GM12801 (cell line): Measurements from ENCODE around the gene FBXL15.

Experiments used
- TF ChIP-seq, protein P1 (sequence below): IDR thresholded peaks from one replicate; pipeline ENCODE4 v1.5.1; 2011; ENCODE audit warnings: control low read depth; ENCODE audit not compliant: insufficient read length; ENCODE audit errors: extremely low read depth

The FBXL15 gene

DNA sequence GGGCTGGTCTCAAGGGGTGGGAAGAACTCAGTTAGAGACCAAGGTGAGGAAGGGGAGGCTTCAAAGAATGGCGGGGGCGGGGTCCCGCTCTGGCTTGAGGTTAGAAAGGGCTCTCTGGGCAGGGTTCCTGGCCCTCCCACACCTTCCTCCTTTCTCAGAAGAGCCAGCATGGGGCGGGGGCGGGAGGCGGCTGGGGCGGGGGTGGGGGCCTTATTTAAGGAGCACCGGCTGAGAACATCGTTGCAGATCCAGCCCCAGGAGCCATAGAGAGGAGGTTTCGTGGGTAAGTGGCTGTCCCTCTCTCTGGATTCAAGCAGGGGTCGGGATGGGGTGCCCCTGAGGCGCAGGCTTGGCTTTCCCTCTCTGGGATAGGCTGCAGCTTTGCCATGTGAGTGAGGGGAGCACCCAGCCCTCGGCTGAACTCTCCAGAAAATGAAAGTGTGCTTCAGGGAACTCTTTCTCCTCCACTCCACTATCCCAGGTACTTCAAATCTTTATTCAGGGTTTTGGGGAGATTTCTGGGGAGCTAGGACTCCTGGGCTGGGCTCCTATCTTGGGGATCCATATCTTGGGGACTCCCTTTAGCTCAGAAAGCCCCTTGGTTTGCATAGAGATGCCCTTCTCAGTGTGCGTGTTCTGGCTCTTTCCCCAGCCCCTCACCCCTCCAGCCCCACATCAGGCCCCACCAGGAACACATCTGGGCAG lies 15.0 kb downstream of the FBXL15 start:
- TF ChIP-seq, protein P1, sequence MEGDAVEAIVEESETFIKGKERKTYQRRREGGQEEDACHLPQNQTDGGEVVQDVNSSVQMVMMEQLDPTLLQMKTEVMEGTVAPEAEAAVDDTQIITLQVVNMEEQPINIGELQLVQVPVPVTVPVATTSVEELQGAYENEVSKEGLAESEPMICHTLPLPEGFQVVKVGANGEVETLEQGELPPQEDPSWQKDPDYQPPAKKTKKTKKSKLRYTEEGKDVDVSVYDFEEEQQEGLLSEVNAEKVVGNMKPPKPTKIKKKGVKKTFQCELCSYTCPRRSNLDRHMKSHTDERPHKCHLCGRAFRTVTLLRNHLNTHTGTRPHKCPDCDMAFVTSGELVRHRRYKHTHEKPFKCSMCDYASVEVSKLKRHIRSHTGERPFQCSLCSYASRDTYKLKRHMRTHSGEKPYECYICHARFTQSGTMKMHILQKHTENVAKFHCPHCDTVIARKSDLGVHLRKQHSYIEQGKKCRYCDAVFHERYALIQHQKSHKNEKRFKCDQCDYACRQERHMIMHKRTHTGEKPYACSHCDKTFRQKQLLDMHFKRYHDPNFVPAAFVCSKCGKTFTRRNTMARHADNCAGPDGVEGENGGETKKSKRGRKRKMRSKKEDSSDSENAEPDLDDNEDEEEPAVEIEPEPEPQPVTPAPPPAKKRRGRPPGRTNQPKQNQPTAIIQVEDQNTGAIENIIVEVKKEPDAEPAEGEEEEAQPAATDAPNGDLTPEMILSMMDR = no peak

DNA sequence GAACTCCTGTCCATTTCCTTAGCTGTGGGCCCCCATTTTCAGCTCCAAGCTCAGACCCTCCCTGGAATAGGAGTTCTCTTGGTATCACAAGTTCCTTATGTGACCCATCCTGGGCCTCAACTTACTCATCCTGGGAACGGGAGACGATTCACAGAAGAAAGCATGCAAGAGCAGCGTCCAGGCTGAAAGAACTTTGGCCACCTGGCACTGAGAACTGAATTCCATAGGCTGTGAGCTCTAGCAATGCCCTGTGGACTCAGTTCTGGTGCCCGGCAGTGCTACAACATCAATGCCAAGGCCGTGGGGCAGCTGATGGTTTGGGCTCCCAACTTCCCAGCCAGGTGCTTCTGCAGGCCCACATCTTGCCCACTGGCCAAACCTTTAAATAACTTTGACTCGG lies 15.7 kb downstream of the FBXL15 start:
- TF ChIP-seq, protein P1 = no peak

DNA sequence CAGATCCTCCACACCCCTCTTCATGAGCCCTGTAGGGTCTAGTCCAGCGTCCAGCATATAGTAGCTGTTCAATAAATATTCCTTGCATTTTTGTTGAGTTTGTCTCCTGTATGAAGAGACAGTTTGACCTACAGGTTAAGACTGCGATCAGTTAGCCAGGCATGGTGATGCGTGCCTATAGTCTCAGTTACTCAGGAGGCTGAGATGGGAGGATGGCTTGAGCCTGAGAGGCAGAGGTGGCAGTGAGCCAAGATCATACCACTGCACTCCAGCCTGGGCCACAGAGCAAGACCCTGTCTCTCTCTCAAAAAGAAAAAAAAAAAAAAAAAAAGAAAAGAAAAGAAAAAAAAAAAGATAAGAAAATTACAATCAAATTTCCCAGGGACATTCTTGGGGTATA lies 16.9 kb downstream of the FBXL15 start:
- TF ChIP-seq, protein P1 = no peak

DNA sequence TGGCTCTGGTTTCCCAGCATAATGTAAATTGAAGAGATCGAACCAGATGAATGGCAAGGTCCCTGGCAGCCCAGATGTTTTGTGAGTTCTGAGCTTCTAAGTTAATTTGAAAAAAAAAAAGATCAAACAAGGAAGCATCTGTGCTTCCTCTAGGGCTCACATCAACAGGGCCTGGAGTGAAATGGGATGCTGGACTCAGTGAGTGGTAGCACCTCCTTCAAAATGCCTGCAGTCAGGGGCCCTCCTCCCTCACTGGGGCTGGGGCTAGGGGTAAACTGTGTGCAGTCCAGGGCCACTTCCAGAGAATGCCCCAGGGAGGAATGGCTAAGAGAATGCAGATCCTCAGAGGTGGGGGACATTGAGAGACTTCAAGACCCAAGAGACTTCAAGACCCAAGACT lies 17.7 kb downstream of the FBXL15 start:
- TF ChIP-seq, protein P1 = no peak

DNA sequence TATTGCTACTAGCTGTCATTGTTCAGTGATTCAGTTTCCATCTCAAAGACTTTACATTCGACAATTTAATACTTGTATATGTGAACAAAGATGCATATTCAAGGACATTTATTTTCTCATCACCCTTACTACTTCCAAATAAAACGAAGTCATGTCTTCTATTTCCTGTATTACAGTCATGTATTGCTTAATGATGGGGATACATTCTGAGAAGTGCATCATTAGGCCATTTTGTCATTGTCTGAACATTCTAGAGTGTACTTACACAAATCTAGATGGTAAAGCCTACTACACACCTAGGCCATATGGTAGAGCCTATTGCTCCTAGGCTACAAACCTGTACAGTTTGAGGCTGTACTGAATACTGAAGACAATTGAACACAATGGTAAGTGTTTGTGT lies 24.2 kb downstream of the FBXL15 start:
- TF ChIP-seq, protein P1 = no peak

DNA sequence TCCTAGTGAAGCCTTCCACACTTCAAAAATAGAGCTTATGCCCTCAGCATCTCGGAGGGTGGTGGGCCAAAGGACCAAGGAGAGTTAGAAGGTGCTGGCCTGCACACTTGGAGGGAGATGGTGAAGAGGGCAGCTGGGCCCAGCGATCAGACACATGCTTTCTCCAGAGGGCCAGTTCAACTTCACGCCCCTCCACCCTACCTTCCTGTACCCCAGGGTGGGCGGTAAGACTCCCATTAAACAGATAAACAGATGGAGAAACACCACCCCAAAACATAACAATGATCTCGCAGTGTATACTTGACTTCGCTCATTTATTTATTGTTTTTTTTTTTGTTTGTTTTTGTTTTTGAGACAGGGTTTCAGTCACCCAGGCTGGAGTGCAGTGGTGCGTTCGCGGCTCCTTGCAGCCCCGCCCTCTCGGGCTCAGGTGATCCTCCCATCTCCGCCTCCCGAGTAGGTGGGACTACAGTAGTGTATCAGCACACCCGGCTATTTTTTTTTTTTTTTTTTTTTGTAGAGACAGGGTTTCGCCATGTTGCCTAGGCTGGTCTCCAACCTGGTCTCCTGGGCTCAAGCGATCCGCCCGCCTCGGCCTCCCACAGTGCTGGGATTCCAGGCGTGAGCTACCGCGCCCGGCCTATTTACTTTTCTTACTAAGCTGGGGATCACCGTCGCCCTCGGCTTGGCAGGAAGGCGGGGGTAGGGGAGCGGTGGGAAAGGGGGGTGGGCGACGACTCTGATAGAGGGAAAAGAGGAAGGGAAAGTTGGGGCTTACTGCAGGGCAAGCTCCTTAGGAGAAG lies 28.9 kb downstream of the FBXL15 start:
- TF ChIP-seq, protein P1 = no peak

DNA sequence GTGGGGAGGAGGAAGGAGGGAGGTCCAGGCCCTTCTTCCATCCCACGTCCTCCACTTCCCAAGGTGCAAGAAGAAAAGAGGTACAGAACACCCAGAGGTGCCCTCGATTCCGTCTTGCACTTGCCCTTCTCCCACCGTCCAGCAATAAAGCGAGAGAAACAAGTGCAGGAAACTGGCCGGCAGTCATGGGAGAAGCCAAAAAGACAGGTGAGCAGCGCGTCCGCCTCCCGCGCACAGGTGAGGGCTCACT lies 29.4 kb downstream of the FBXL15 start:
- TF ChIP-seq, protein P1 = no peak
